Activated naive CD4-positive, alpha-beta T cell treated with anti-CD3 and anti-CD28 coated beads, Interleukin-2, amount 50 U/mL, for 24 hours (primary cell): Measurements from ENCODE around the gene HOXB8.
A peak's percentile ranks its signal among the peaks of the same experiment; 100 is the strongest.

ENCODE experiments used
- H3K27ac Mint-ChIP-seq: one replicate; pipeline ENCODE4 v1.8.0; 2021; ENCODE audit warnings: mild to moderate bottlenecking, mixed read lengths
- H3K27me3 Mint-ChIP-seq: one replicate; pipeline ENCODE4 v1.8.0; 2021; ENCODE audit warnings: mixed read lengths
- H3K36me3 Mint-ChIP-seq: one replicate; pipeline ENCODE4 v1.8.0; 2021; ENCODE audit warnings: mixed read lengths
- H3K4me1 Mint-ChIP-seq: one replicate; pipeline ENCODE4 v1.8.0; 2021; ENCODE audit warnings: mixed read lengths
- H3K4me3 Mint-ChIP-seq: one replicate; pipeline ENCODE4 v1.8.0; 2021; ENCODE audit warnings: mild to moderate bottlenecking, mixed read lengths
- H3K9me3 Mint-ChIP-seq: one replicate; pipeline ENCODE4 v1.8.0; 2021; ENCODE audit warnings: mixed read lengths

HOXB8 gene

GRCh38 chr17:48576479-48577309 is 38.4 kb downstream of the HOXB8 start:
- Mint-ChIP-seq H3K4me1 (peaks cover 56% of the 10 kb centered on the region), H3K9me3 (no peaks in the 10 kb centered on the region), H3K27me3 (peaks cover 27% of the 10 kb centered on the region), H3K4me3 (peak overlapping the region; percentile 85), H3K36me3 (peaks cover 1% of the 10 kb centered on the region), H3K27ac (no peak overlapping the region)

GRCh38 chr17:48575673-48576478 is 39.2 kb downstream of the HOXB8 start:
- Mint-ChIP-seq H3K4me1 (peaks cover 49% of the 10 kb centered on the region), H3K27me3 (peaks cover 19% of the 10 kb centered on the region), H3K9me3 (no peaks in the 10 kb centered on the region)

GRCh38 chr17:48575066-48575582 is 40.0 kb downstream of the HOXB8 start:
- Mint-ChIP-seq H3K4me1 (peaks cover 41% of the 10 kb centered on the region), H3K27ac (no peak overlapping the region), H3K27me3 (peaks cover 12% of the 10 kb centered on the region)

More at GRCh38 chr17:48575673-48576478, 39.2 kb downstream of the HOXB8 start:
- Mint-ChIP-seq H3K36me3 (peaks cover 1% of the 10 kb centered on the region), H3K27ac (no peak overlapping the region), H3K4me3 (peak overlapping the region; percentile 51)

GRCh38 chr17:48574505-48575065 is 40.5 kb downstream of the HOXB8 start:
- Mint-ChIP-seq H3K27ac (no peak overlapping the region), H3K27me3 (peaks cover 9% of the 10 kb centered on the region), H3K9me3 (no peaks in the 10 kb centered on the region), H3K4me3 (no peak overlapping the region), H3K4me1 (peaks cover 36% of the 10 kb centered on the region), H3K36me3 (peaks cover 1% of the 10 kb centered on the region)

More at GRCh38 chr17:48575066-48575582, 40.0 kb downstream of the HOXB8 start:
- Mint-ChIP-seq H3K36me3 (peaks cover 1% of the 10 kb centered on the region), H3K4me3 (no peak overlapping the region), H3K9me3 (no peaks in the 10 kb centered on the region)

- H3K27ac Mint-ChIP-seq = no peak overlapping the region
- no peak overlapping the region for H3K4me3 Mint-ChIP-seq
- H3K9me3 Mint-ChIP-seq = no peaks in the 10 kb centered on the region
Measured at GRCh38 chr17:48571826-48572417, 43.2 kb downstream of the HOXB8 start.

GRCh38 chr17:48571024-48571818 is 43.9 kb downstream of the HOXB8 start:
- Mint-ChIP-seq H3K27me3 (peaks cover 6% of the 10 kb centered on the region), H3K4me3 (no peak overlapping the region), H3K9me3 (no peaks in the 10 kb centered on the region), H3K27ac (no peak overlapping the region), H3K4me1 (peaks cover 22% of the 10 kb centered on the region), H3K36me3 (no peaks in the 10 kb centered on the region)

More at GRCh38 chr17:48571826-48572417, 43.2 kb downstream of the HOXB8 start:
- H3K36me3 Mint-ChIP-seq = no peaks in the 10 kb centered on the region
- peaks cover 25% of the 10 kb centered on the region for H3K4me1 Mint-ChIP-seq
- H3K27me3 Mint-ChIP-seq = peaks cover 6% of the 10 kb centered on the region

- H3K9me3 Mint-ChIP-seq = no peaks in the 10 kb centered on the region
- H3K27me3 Mint-ChIP-seq = peaks cover 6% of the 10 kb centered on the region
- H3K4me1 Mint-ChIP-seq = peaks cover 17% of the 10 kb centered on the region
- no peak overlapping the region for H3K4me3 Mint-ChIP-seq
- H3K36me3 Mint-ChIP-seq = no peaks in the 10 kb centered on the region
- H3K27ac Mint-ChIP-seq = no peak overlapping the region
Measured at GRCh38 chr17:48570325-48571023, 44.6 kb downstream of the HOXB8 start.

GRCh38 chr17:48569674-48570324 is 45.3 kb downstream of the HOXB8 start:
- H3K4me3 Mint-ChIP-seq = no peak overlapping the region
- no peaks in the 10 kb centered on the region for H3K9me3 Mint-ChIP-seq

GRCh38 chr17:48569240-48569582 is 45.9 kb downstream of the HOXB8 start:
- Mint-ChIP-seq H3K4me3 (no peak overlapping the region), H3K27ac (no peak overlapping the region), H3K9me3 (no peaks in the 10 kb centered on the region)

More at GRCh38 chr17:48569674-48570324, 45.3 kb downstream of the HOXB8 start:
- Mint-ChIP-seq H3K27ac (no peak overlapping the region), H3K36me3 (no peaks in the 10 kb centered on the region), H3K4me1 (peaks cover 17% of the 10 kb centered on the region), H3K27me3 (peaks cover 6% of the 10 kb centered on the region)

GRCh38 chr17:48568499-48569239 is 46.4 kb downstream of the HOXB8 start:
- Mint-ChIP-seq H3K36me3 (no peaks in the 10 kb centered on the region), H3K4me1 (peaks cover 15% of the 10 kb centered on the region), H3K4me3 (peak overlapping the region; percentile 15), H3K27ac (no peak overlapping the region), H3K27me3 (peaks cover 6% of the 10 kb centered on the region), H3K9me3 (no peaks in the 10 kb centered on the region)

More at GRCh38 chr17:48569240-48569582, 45.9 kb downstream of the HOXB8 start:
- Mint-ChIP-seq H3K27me3 (peaks cover 6% of the 10 kb centered on the region), H3K36me3 (no peaks in the 10 kb centered on the region), H3K4me1 (peaks cover 16% of the 10 kb centered on the region)

- no peak overlapping the region for H3K4me3 Mint-ChIP-seq
- H3K27ac Mint-ChIP-seq = no peak overlapping the region
- H3K9me3 Mint-ChIP-seq = no peaks in the 10 kb centered on the region
- H3K27me3 Mint-ChIP-seq = peaks cover 6% of the 10 kb centered on the region
- peaks cover 9% of the 10 kb centered on the region for H3K4me1 Mint-ChIP-seq
- no peaks in the 10 kb centered on the region for H3K36me3 Mint-ChIP-seq
Measured at GRCh38 chr17:48567646-48568354, 47.3 kb downstream of the HOXB8 start.

- no peak overlapping the region for H3K4me3 Mint-ChIP-seq
- H3K9me3 Mint-ChIP-seq = no peaks in the 10 kb centered on the region
- no peaks in the 10 kb centered on the region for H3K36me3 Mint-ChIP-seq
Measured at GRCh38 chr17:48567209-48567608, 47.9 kb downstream of the HOXB8 start.

GRCh38 chr17:48566717-48567116 is 48.4 kb downstream of the HOXB8 start:
- H3K9me3 Mint-ChIP-seq = no peaks in the 10 kb centered on the region
- no peak overlapping the region for H3K4me3 Mint-ChIP-seq
- no peak overlapping the region for H3K27ac Mint-ChIP-seq
- no peaks in the 10 kb centered on the region for H3K36me3 Mint-ChIP-seq
- H3K27me3 Mint-ChIP-seq = peaks cover 6% of the 10 kb centered on the region
- H3K4me1 Mint-ChIP-seq = peaks cover 18% of the 10 kb centered on the region

More at GRCh38 chr17:48567209-48567608, 47.9 kb downstream of the HOXB8 start:
- H3K27ac Mint-ChIP-seq = no peak overlapping the region
- peaks cover 13% of the 10 kb centered on the region for H3K4me1 Mint-ChIP-seq
- peaks cover 6% of the 10 kb centered on the region for H3K27me3 Mint-ChIP-seq
